Measurements from ENCODE around the gene ATP5F1A. TPM values are rescaled to one million over a fixed set of nuclear protein-coding genes. Genes with fewer than 3 reads are reported as not detected.

The ATP5F1A gene
- total RNA-seq, 1 donor from 2014 or later = 812 TPM

GRCh38 chr18:46079336-46079735, 18.8 kb downstream of the ATP5F1A start:
- no peak for FAIRE-seq
- no peak for DNase-seq (ENCODE audit: low spot score in 2 of 2)

GRCh38 chr18:46073474-46074331, 24.4 kb downstream of the ATP5F1A start:
- peak; percentile 94 for FAIRE-seq
- DNase-seq (ENCODE audit: low spot score in 2 of 2) = peak in 1 of 2 donors; percentile 51

GRCh38 chr18:46072959-46073358, 25.1 kb downstream of the ATP5F1A start:
- DNase-seq (ENCODE audit: low spot score in 2 of 2) (no peak), FAIRE-seq (no peak)

- FAIRE-seq = no peak
- no peak for DNase-seq (ENCODE audit: low spot score in 2 of 2)
Observed at GRCh38 chr18:46072376-46072867, 25.7 kb downstream of the ATP5F1A start.

- peak in 1 of 2 donors; percentile 64 for DNase-seq (ENCODE audit: low spot score in 2 of 2)
- FAIRE-seq = no peak
Observed at GRCh38 chr18:46071653-46072375, 26.3 kb downstream of the ATP5F1A start, which contains the start of gene PSTPIP2. TSS of gene PSTPIP2 (minus strand) at chr18:46072260. CDS start at chr18:46072188, 72 bp downstream.

GRCh38 chr18:46070815-46071652, 27.1 kb downstream of the ATP5F1A start:
- DNase-seq (ENCODE audit: low spot score in 2 of 2) (no peak), FAIRE-seq (no peak)

- FAIRE-seq (no peak), DNase-seq (ENCODE audit: low spot score in 2 of 2) (no peak)
Observed at GRCh38 chr18:46070232-46070631, 27.9 kb downstream of the ATP5F1A start.

- DNase-seq (ENCODE audit: low spot score in 2 of 2) (no peak), FAIRE-seq (no peak)
Observed at GRCh38 chr18:46069524-46069923, 28.6 kb downstream of the ATP5F1A start.

- DNase-seq (ENCODE audit: low spot score in 2 of 2) (no peak), FAIRE-seq (no peak)
Observed at GRCh38 chr18:46068763-46069162, 29.3 kb downstream of the ATP5F1A start.

- no peak for FAIRE-seq
- DNase-seq (ENCODE audit: low spot score in 2 of 2) = no peak
Observed at GRCh38 chr18:46067438-46068007, 30.6 kb downstream of the ATP5F1A start.

- no peak for FAIRE-seq
- DNase-seq (ENCODE audit: low spot score in 2 of 2) = no peak
Observed at GRCh38 chr18:46062781-46063180, 35.3 kb downstream of the ATP5F1A start.

- DNase-seq (ENCODE audit: low spot score in 2 of 2) (no peak), FAIRE-seq (no peak)
Observed at GRCh38 chr18:46061796-46062195, 36.3 kb downstream of the ATP5F1A start.

GRCh38 chr18:46061387-46061786, 36.7 kb downstream of the ATP5F1A start:
- DNase-seq (ENCODE audit: low spot score in 2 of 2) (no peak), FAIRE-seq (no peak)

GRCh38 chr18:46060359-46060841, 37.7 kb downstream of the ATP5F1A start:
- FAIRE-seq (no peak), DNase-seq (ENCODE audit: low spot score in 2 of 2) (no peak)

- FAIRE-seq (no peak), DNase-seq (ENCODE audit: low spot score in 2 of 2) (no peak)
Observed at GRCh38 chr18:46055838-46056230, 42.3 kb downstream of the ATP5F1A start.

- DNase-seq (ENCODE audit: low spot score in 2 of 2) (no peak), FAIRE-seq (no peak)
Observed at GRCh38 chr18:46054956-46055837, 42.9 kb downstream of the ATP5F1A start.

- no peak for FAIRE-seq
- DNase-seq (ENCODE audit: low spot score in 2 of 2) = no peak
Observed at GRCh38 chr18:46053368-46054095, 44.6 kb downstream of the ATP5F1A start.

GRCh38 chr18:46051731-46052461, 46.2 kb downstream of the ATP5F1A start:
- no peak for DNase-seq (ENCODE audit: low spot score in 2 of 2)

More at GRCh38 chr18:46051731-46052461, 46.2 kb downstream of the ATP5F1A start:
- FAIRE-seq = no peak
